B cell (primary cell): ENCODE measurements around the gene HMX2. TPM values are rescaled to one million over a fixed set of nuclear protein-coding genes. Genes with fewer than 3 reads are reported as not detected.
"Not testable (repeated sequence)": the region's sequence is repeated elsewhere in the genome, so short reads cannot be mapped to it uniquely, and the experiment has no call there.

Source experiments
- ATAC-seq: fragments of 200-7000 bp; cut with Tn5 transposase; one replicate; pipeline ENCODE4 v1.10.0; 2021; ENCODE audit warnings: low read depth, mild to moderate bottlenecking, moderate number of reproducible peaks, moderate library complexity
- CTCF ChIA-PET: fragments of 350-600 bp; sonication (Branson Sonifier 250); formaldehyde crosslinking; loops from one replicate; lab custom pipeline; 2021; ENCODE audit warnings: antibody characterized with exemption, inconsistent platforms; lab: Charles Lee
- POLR2A ChIA-PET: fragments of 350-600 bp; sonication (Branson Sonifier 250); formaldehyde crosslinking; loops from one replicate; lab custom pipeline; 2021; ENCODE audit warnings: antibody characterized with exemption; lab: Charles Lee
- DNase-seq: peaks from one replicate; pipeline ENCODE4 v3.0.0; 2013
- H2AFZ ChIP-seq: 2 replicates; pipeline ENCODE4 v1.6.1; 2012; ENCODE audit warnings: mild to moderate bottlenecking, low read depth, low read length; ENCODE audit not compliant: insufficient read depth, poor library complexity, severe bottlenecking
- H3K27ac ChIP-seq, 2 donors: 1 replicate in 1 of 2; 2 replicates in 1 of 2; pipeline ENCODE4 v1.5.1; 2012 to 2013; ENCODE audit warnings: low read length in 2 of 2, mild to moderate bottlenecking in 2 of 2, moderate library complexity in 1 of 2
- H3K27me3 ChIP-seq, 4 experiments: fragments of 200-600 bp in 1 of 4; sonication (generic) in 1 of 4; replicated peaks in 1 of 4; 1 replicate in 2 of 4; 2 replicates in 2 of 4; pipeline versions ENCODE4 v1.6.1 to v1.7.0; 2013 to 2016; ENCODE audit warnings: low read length in 3 of 4, mild to moderate bottlenecking in 2 of 4, mixed read lengths in 1 of 4, moderate library complexity in 1 of 4; ENCODE audit not compliant: insufficient read depth in 4 of 4, control insufficient read depth in 3 of 4; ENCODE audit errors: control extremely low read depth in 1 of 4
- H3K36me3 ChIP-seq, 2 experiments: replicated peaks in 1 of 2; 1 replicate in 1 of 2; 2 replicates in 1 of 2; pipeline versions ENCODE4 v1.6.1 to v1.7.1; 2013; ENCODE audit warnings: low read length in 1 of 2; ENCODE audit not compliant: insufficient read depth in 2 of 2, control insufficient read depth in 1 of 2; ENCODE audit errors: control extremely low read depth in 1 of 2, extremely low read depth in 1 of 2
- H3K4me1 ChIP-seq, 2 donors: fragments of 200-600 bp in 1 of 2; sonication (generic) in 1 of 2; 1 replicate in 1 of 2; 2 replicates in 1 of 2; pipeline versions ENCODE4 v1.5.1 to v1.6.1; 2013 to 2017; ENCODE audit warnings: low read length in 2 of 2; ENCODE audit not compliant: control insufficient read depth in 2 of 2, insufficient read depth in 2 of 2
- H3K4me2 ChIP-seq: replicated peaks from 2 replicates; pipeline ENCODE3; 2012; ENCODE audit warnings: mild to moderate bottlenecking, low read depth, low read length; ENCODE audit not compliant: poor library complexity, severe bottlenecking
- H3K4me3 ChIP-seq, 5 experiments: fragments of 200-600 bp in 1 of 5; sonication (generic) in 1 of 5; 1 replicate in 3 of 5; 2 replicates in 2 of 5; pipeline versions ENCODE4 v1.5.1 to v1.7.0; 2011 to 2016; ENCODE audit warnings: low read length in 4 of 5, mild to moderate bottlenecking in 4 of 5, low read depth in 2 of 5, control low read depth in 1 of 5, moderate library complexity in 1 of 5; ENCODE audit not compliant: insufficient read depth in 1 of 5; ENCODE audit errors: control extremely low read depth in 1 of 5, extremely low read depth in 1 of 5
- H3K79me2 ChIP-seq: fragments of 200-600 bp; sonication (generic); one replicate; pipeline ENCODE4 v1.6.0; 2016; ENCODE audit warnings: low read length; ENCODE audit not compliant: control insufficient read depth, insufficient read depth
- H3K9ac ChIP-seq: fragments of 200-600 bp; sonication (generic); 2 replicates; pipeline ENCODE4 v1.6.1; 2017; ENCODE audit warnings: mild to moderate bottlenecking, low read length, moderate library complexity
- H3K9me3 ChIP-seq, 3 donors: one replicate each; pipeline versions ENCODE4 v1.6.1 to v1.7.1; 2013; ENCODE audit warnings: low read length in 2 of 3; ENCODE audit not compliant: control insufficient read depth in 2 of 3, insufficient read depth in 1 of 3; ENCODE audit errors: control extremely low read depth in 1 of 3
- H4K20me1 ChIP-seq: 2 replicates; pipeline ENCODE4 v1.6.0; 2012; ENCODE audit warnings: mild to moderate bottlenecking, low read length; ENCODE audit not compliant: insufficient read depth, control insufficient read depth, poor library complexity, severe bottlenecking
- H3K27ac Mint-ChIP-seq: one replicate; pipeline ENCODE4 v1.8.0; 2021; ENCODE audit warnings: mixed read lengths
- H3K27me3 Mint-ChIP-seq: one replicate; pipeline ENCODE4 v1.8.0; 2021; ENCODE audit warnings: mixed read lengths
- H3K4me1 Mint-ChIP-seq: one replicate; pipeline ENCODE4 v1.8.0; 2021; ENCODE audit warnings: mixed read lengths
- H3K4me3 Mint-ChIP-seq: one replicate; pipeline ENCODE4 v1.8.0; 2021; ENCODE audit warnings: mixed read lengths
- H3K9me3 Mint-ChIP-seq: one replicate; pipeline ENCODE4 v1.8.0; 2022; ENCODE audit warnings: mixed read lengths; ENCODE audit not compliant: insufficient read depth
- CTCF ChIP-seq: fragments of 200-600 bp; IDR thresholded peaks from one replicate; pipeline ENCODE4 v1.8.0; 2022; ENCODE audit warnings: antibody characterized with exemption, mild to moderate bottlenecking
- EZH2 ChIP-seq: IDR thresholded peaks from 2 replicates; pipeline ENCODE4 v1.6.1; 2012; ENCODE audit warnings: borderline replicate concordance, low read depth, mild to moderate bottlenecking, moderate library complexity, low read length; ENCODE audit not compliant: insufficient read depth, poor library complexity, severe bottlenecking
- WGBS: methylation state at CpG from one replicate; pipeline ENCODE4 v1.1.5; 2013; ENCODE audit warnings: missing lambda C conversion rate; ENCODE audit not compliant: insufficient coverage; 5-methylcytosine and 5-hydroxymethylcytosine counted together
- intact Hi-C: fragments of 100-400 bp; cut with micrococcal nuclease; formaldehyde crosslinking; loops from one replicate; pipeline ENCODE4 v1.10.0; 2022
- polyA plus RNA-seq: library from polyadenylated mRNA; depleted of rRNA; stranded (reverse); fragments of >200 nt; gene quantifications from 2 replicates; pipeline ENCODE4 v1.2.3, GENCODE V29; 2012
- total RNA-seq, 2 donors: library from RNA; stranded (reverse); fragments of 120-200 nt in 1 of 2; gene quantifications; 1 replicate in 1 of 2; 2 replicates in 1 of 2; pipeline versions ENCODE4 v1.2.3 to v1.2.4, GENCODE V29; 2013 to 2022

HMX2 gene
- total and polyA plus RNA-seq, 2 donors (not counting 1 experiment from before 2014, with no cell fraction given), result not detected

DNA sequence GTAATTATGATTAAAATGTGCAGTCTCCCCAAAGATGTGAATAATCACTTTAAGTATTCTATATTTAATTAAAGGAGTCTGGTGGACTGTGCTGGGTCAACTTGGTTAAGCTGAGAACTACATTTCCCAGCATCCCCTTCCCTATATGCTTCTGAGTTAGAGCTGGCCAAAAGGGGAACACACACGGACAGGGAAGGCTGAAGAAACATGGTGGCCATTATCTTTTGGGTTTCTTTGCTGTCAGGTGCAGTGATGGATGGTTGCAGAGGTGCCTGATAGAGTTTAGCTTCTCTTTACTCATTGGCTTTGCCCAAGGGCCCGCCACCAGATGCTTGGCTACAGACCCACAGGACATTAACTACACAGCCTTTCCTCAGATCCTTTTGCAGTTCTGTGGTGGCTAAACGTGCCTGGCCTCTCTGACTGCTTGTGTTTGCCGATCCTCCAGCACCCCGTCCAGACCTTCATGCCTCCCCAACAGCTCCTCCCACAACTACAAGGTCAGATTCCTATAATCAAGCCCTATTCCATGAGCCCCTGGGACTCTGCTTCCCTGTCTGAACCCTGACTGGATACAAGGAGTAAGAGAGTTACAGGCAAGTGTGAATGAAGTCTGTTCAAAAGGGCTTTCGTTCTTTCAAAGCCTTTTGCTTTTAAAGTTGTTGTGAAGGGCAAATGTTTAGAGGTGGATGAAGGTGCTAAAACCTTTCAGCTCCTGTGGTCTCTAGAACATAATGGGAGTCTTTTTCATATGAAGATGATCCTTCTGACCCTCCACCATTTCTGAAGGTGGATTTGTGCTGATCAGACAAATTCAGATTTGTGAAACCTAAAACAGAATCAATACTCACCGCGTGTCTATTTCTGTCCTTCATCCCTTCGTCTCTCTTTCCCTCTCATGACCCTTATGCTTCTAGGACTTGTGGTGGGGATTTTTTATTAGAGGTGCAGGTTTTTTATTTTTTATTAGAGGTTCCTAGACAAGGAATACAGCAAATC lies 27.8 kb downstream of the HMX2 start:
- no peak for ATAC-seq
- intact Hi-C loops, result no loop called here
- Histone ChIP-seq H3K27ac (no peak overlapping the region), H2AFZ (no peak overlapping the region), H3K4me2 (no peak overlapping the region), H3K79me2 (no peaks in the 10 kb centered on the region), H3K27me3 (no peaks in the 10 kb centered on the region), H4K20me1 (peaks cover 6% of the 10 kb centered on the region), H3K9me3 (no peaks in the 10 kb centered on the region), H3K36me3 (peaks cover 0 to 13% of the 10 kb centered on the region in 2 experiments), H3K4me3 (no peak overlapping the region), H3K4me1 (no peaks in the 10 kb centered on the region), H3K9ac (no peak overlapping the region)
- WGBS, result 95% methylated on average over 5 of the region's 9 CpGs
- no peak overlapping the region for H3K27ac Mint-ChIP-seq
- no peaks in the 10 kb centered on the region for H3K9me3 Mint-ChIP-seq
- POLR2A ChIA-PET, result no interaction called here
- TF ChIP-seq CTCF (no peak), EZH2 (no peak)
- H3K4me3 Mint-ChIP-seq, result no peak overlapping the region
- CTCF ChIA-PET, result no interaction called here
- no peak for DNase-seq
- H3K4me1 Mint-ChIP-seq, result no peaks in the 10 kb centered on the region
- H3K27me3 Mint-ChIP-seq, result no peaks in the 10 kb centered on the region

GRCh38 chr10:123178390-123178789 lies 30.5 kb downstream of the HMX2 start:
- H4K20me1 ChIP-seq, intact Hi-C loops, H3K79me2 ChIP-seq, H3K27me3 ChIP-seq, H3K27ac Mint-ChIP-seq, H3K4me3 ChIP-seq, H3K9me3 ChIP-seq, H3K9ac ChIP-seq, H3K36me3 ChIP-seq, H3K4me2 ChIP-seq, DNase-seq, H3K27me3 Mint-ChIP-seq, POLR2A ChIA-PET, H3K4me1 Mint-ChIP-seq, H3K9me3 Mint-ChIP-seq, H3K27ac ChIP-seq, H3K4me3 Mint-ChIP-seq, H2AFZ ChIP-seq, ATAC-seq, H3K4me1 ChIP-seq, CTCF ChIA-PET: not testable (repeated sequence)
- WGBS, result no CpG with 5 or more reads among the region's 4 CpGs
